GM18873 (cell line): ENCODE results near the gene ZNF578.
A peak's percentile ranks its signal among the peaks of the same experiment; 100 is the strongest.
"Not testable (repeated sequence)": the region's sequence is repeated elsewhere in the genome, so short reads cannot be mapped to it uniquely, and the experiment has no call there.

Experiments
- ATAC-seq: cut with Tn5 transposase; IDR thresholded peaks from one replicate; pipeline ENCODE4 v1.9.1; 2021; ENCODE audit warnings: mild to moderate bottlenecking, moderate library complexity, moderate number of reproducible peaks; ENCODE audit not compliant: unreplicated experiment, low FRiP score

ZNF578 gene

DNA sequence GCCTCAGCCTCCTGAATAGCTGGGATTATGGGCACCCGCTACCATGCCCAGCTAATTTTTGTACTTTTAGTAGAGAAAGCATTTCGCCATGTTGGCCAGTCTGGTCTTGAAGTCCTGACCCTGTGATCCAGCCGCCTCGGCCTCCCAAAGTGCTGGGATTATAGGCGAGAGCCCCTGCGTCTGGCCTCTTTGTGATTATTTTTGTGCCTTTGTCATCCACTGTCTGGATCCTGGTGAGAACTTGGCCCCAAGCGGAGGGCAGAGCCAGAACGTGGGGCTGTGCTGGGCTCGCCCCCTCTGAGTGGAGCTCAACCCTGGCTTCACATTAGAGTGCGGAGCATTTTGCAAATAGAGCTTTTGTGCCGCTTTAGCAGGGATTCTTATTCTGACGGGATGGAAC, 47.6 kb downstream of the ZNF578 start:
- not testable (repeated sequence) for ATAC-seq

- no peak for ATAC-seq
Measured at GRCh38 chr19:52507266-52507665, 53.9 kb downstream of the ZNF578 start.

GRCh38 chr19:52516191-52516590, 62.8 kb downstream of the ZNF578 start:
- ATAC-seq, result no peak

- ATAC-seq, result no peak
Measured at GRCh38 chr19:52518646-52519045, 65.3 kb downstream of the ZNF578 start.

DNA sequence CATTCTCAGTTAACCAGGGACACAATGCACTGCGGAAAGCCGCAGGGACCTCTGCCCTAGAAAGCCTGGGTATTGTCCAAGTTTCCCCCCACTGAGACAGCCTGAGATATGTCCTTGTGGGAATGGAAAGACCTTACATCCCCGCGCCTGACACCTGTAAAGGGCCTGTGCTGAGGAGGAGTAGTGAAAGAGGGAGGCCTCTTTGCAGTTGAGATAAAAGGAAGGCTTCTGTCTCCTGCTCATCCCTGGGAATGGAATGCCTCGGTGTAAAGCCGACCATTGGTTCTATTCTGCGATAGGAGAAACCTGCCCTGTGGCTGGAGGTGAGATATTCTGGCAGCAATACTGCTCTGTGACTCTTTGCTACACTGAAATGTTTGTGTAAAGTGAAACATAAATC, 65.8 kb downstream of the ZNF578 start:
- not testable (repeated sequence) for ATAC-seq

GRCh38 chr19:52520013-52520412, 66.7 kb downstream of the ZNF578 start:
- ATAC-seq, result no peak

DNA sequence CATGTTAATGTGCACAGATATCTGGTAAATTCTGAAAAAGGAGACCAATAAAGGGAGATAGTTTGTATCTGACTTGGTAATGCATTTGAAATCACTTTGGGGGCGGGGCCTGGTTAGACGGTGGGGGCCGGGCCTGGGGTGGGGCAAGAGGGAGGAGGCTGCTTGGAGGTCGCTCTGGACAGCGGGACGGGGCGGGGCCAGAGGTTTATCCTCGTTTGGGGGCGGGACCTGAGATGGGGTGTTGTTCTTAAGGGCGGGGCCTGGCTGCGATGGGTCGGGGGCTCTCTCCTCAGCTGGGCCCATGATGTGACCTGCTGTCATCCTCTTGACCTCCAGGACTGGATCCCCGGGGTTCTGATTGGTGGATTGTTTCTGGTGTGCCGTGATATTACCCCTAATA, 69.2 kb downstream of the ZNF578 start:
- no peak for ATAC-seq

DNA sequence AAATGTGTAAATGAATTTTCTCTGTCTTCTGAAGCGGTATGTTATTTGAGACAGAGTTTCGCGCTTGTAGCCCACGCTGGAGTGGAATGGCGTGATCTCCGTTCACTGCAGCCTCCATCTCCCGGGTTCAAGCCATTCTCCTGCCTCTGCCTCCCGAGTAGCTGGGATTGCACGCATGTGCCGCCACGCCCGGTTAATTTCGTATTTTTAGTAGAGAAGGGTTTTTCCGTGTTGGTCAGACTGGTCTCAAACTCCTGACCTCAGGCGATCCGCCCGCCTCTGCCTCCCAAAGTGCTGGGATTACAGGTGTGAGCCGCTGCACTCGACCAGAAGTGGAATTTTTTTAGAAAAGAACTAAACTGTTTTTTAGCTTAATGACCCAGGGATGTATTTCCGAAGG, 70.7 kb downstream of the ZNF578 start:
- ATAC-seq, result no peak

GRCh38 chr19:52527134-52527955, 74.0 kb downstream of the ZNF578 start, which contains the start of gene ZNF808:
Gene ZNF808, plus strand, starts transcription at chr19:52527668. Its CDS starts 15,617 bp downstream, at chr19:52543285.
- ATAC-seq, result peak; percentile 73

GRCh38 chr19:52527956-52528351, 74.6 kb downstream of the ZNF578 start:
- ATAC-seq, result no peak

DNA sequence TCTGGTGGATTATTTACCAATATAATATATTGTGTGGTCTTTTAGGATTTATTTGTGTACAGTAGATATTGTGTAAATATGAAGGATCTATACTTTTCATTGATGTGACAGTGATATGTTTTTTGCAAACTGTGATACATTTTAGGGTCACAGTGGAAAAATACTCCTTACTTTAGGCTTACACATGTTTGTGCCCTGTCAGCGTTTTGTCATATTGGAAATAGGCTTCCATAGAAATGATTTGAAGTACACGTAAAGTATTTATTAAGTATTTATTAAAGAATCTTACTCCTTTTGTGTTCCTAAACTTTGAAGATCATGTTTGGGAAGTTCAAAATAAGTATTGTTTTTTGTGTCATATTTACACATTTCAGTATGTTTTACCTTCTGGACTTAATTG, 79.1 kb downstream of the ZNF578 start:
- no peak for ATAC-seq

DNA sequence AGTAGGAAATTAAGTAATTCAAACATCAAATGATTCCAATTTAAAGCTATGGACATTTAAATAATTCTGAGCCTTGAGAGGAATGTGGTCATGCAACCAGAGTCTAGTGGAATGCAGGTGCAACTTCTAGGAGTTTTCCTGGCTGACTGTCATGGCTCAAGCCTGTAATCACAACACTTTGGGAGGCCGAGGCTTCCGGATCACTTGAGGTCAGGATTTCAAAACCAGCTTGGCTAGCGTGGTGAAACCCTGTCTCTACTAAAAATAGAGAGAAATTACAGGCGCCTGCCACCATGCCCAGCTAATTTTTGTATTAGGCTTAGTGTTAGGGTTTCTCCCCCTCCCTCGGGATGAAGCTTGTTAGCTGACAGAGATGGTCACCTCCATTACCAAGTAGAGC, 80.5 kb downstream of the ZNF578 start:
- no peak for ATAC-seq

- not testable (repeated sequence) for ATAC-seq
Measured at GRCh38 chr19:52535385-52535770, 82.0 kb downstream of the ZNF578 start.

DNA sequence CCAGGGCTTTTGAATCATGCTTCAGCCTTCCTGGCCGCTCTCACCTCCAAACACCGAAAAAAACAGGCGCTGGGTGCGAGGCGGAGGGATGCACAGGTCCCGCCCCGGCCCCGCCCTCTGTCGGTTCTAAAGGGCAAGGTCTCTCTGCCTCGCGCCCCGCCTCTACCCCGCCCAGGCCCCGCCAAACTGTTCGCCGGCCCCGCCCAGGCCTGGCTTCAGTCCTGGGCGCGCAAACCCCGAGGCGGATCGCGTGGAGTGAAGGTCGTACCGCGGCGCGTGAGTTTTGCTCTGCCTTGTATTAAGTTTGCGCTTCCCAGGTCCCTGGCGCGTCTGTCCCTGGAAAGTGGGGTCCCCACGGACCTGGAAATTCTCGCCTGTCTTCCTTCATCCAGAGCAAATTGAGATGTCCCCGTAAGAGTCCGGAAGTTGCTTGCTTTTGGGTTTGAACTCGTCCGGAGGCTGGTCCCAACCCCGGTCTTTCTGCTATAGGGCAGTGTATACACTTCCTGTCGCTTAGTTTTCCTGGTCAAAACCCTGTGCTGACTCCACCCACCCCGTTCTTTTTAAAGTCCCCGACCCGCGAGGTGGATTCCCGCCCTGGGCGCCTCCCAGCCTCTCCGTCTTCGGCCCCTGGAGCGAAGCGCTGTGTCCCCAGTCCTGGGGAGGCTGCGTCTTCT, 82.6 kb downstream of the ZNF578 start:
- peak; percentile 61 for ATAC-seq

- ATAC-seq, result peak; percentile 23
Measured at GRCh38 chr19:52536448-52536800, 83.1 kb downstream of the ZNF578 start.

DNA sequence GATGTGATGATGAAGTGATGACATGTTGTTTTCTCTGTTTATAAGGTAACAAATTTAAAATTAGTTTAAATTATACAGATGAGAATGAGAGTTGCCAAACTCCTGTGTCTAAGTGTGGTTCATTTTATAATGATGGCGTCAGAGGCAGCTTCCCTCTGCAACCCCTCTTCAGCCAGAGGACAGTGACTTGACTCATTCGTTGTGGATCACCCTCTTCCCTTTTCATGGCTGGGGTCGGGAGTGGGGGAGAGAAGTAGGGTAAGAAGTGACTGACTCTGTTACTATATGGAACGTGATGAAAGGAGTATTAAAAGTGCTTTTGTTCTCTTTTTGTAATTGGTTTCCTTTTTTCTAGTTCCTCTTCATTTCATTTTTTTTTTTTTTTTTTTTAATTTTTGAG, 85.5 kb downstream of the ZNF578 start:
- ATAC-seq, result not testable (repeated sequence)

GRCh38 chr19:52541176-52541575, 87.8 kb downstream of the ZNF578 start:
- not testable (repeated sequence) for ATAC-seq

DNA sequence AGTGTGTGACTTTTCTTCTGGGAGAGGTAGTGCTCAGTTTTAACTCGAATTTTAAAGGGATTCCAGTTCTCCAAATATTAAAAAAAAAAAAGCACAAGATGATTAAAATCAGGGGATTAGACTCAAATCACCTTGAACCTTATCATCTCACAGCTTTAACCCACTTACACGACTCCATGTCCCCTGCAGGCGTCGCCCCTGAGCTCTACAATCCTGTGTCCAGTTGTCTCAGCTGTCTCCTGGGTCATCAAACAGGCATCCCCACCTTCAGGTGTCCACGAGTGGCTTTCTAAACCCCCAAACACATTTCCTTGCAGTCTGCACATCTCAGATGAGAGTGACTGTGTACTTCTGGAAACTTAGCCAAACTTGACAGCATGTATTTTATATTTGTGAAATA, 88.3 kb downstream of the ZNF578 start:
- ATAC-seq, result no peak

DNA sequence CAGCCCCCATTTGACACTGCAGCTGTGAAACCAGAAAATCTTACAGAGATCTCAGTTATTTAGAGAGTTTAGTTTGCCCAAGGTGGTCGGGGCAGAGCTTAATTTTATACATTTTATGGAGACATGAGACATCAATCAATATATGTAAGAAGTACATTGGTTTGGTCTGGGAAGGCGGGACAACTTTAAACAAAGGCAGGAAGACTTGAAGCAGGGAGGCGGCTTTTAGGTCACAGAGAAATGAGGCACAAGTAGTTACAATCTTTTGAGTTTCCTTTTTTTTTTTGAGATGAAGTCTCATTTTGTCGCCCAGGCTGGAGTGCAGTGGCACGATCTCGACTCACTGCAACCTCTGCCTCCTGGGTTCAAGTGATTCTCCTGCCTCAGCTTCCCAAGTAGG, 89.2 kb downstream of the ZNF578 start:
- ATAC-seq, result not testable (repeated sequence)

DNA sequence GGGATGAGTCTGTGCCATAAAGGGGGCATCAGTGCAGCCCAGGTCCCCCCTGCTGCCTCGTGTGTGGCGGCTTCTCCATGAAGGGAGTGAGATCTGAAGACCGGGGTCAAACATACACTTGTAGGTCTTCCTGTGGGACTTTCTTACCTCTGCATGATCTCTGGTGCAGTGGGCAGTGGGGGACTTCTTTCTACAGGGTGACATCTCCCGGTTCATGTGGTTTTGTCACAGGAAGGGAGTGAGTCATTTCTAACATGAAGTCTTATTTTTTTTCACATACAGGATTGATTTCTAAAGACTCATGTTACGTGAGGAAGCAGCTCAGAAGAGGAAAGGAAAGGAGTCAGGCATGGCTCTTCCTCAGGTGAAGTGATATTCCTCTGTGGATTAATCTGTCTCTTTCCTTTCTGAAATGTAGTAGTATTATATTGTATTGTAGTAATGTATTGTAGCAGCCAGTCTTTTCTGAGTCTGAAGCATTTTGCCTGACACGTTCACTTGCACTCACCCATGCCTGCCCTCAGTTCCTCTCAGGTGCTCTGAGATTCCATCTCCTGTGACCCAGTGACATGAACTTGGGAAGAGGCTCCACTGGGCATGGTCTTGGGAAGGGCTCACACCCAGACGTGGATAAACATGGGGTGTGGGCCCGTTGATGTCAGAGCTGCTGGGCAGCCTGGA, 89.8 kb downstream of the ZNF578 start:
- ATAC-seq, result no peak

- no peak for ATAC-seq
Measured at GRCh38 chr19:52554216-52554971, 101.0 kb downstream of the ZNF578 start.
